ENCODE results near the gene YY1AP1.

- TF ChIP-seq, protein P1, sequence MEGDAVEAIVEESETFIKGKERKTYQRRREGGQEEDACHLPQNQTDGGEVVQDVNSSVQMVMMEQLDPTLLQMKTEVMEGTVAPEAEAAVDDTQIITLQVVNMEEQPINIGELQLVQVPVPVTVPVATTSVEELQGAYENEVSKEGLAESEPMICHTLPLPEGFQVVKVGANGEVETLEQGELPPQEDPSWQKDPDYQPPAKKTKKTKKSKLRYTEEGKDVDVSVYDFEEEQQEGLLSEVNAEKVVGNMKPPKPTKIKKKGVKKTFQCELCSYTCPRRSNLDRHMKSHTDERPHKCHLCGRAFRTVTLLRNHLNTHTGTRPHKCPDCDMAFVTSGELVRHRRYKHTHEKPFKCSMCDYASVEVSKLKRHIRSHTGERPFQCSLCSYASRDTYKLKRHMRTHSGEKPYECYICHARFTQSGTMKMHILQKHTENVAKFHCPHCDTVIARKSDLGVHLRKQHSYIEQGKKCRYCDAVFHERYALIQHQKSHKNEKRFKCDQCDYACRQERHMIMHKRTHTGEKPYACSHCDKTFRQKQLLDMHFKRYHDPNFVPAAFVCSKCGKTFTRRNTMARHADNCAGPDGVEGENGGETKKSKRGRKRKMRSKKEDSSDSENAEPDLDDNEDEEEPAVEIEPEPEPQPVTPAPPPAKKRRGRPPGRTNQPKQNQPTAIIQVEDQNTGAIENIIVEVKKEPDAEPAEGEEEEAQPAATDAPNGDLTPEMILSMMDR (IDR thresholded peaks at IDR 0.05; ENCODE audit: insufficient read depth, low read depth, low read length), result no peak
- no peak for TF ChIP-seq EZH2 (IDR thresholded peaks at IDR 0.05; ENCODE audit: insufficient read depth, low read length)
Observed at GRCh38 chr1:155695608-155696007, 7.0 kb upstream of the YY1AP1 start.
